DMS 273 treated with DMSO at 0.1 percent for 48 hours (cell line): Measurements from ENCODE around the gene SMYD3.
"Not testable (repeated sequence)": the region's sequence is repeated elsewhere in the genome, so short reads cannot be mapped to it uniquely, and the experiment has no call there.

Experiments
- DNase-seq: peaks from one replicate; lab custom pipeline; 2025; lab: John Stamatoyannopoulos, UW

The SMYD3 gene

DNA sequence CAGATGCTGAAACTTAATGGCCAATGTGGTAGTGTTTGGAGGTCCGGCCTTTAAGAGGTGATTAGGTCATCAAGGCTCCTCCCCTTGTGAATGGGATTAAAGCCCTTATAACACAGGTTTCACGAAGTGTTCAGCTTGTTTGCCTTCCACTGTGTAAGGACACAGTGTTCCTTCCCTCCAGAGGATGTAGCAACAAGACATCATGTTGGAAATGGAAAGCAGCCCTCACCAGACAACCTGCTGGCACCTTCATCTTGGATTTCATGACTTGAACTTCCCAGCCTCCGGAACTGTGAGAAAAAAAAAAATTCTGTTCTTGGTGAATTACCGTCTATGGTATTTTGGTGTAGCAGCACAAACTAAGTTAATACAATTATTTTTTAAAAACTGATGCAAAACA lies 738.5 kb downstream of the SMYD3 start:
- DNase-seq = no peak

DNA sequence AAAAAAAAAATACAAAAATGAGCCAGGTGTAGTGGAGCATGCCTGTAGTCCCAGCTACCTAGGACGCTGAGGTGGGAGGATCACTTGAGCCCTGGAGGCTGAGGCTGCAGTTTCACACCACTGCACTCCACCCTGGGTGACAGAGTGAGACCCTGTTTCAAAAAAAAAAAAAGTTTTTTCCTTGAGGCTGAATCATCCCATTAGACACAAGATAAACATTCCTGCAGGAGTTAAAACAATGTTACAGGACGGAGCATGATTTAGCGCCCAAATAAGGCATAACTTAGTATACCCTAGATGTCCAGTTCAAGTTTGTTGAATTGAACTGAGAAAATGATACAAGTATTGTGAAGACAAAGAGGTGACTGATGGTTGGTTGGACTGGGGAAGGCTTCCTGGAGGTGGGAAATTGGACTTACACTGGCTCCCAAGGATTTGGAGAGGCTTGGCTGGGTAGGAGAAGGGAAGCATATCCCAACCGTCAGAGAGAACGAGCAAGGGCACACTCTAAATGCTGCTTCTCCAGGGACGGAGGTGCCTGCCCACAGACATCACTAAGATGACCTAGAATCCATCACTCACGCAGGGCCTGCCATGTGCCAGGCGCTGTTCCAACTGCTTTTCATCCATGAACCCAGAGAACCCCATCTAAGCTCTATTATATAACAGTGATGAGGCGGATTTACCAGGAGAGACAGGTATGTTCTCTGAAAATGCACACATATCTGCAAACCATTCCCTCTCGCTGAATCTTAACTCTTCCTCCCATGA lies 741.7 kb downstream of the SMYD3 start:
- DNase-seq = no peak

DNA sequence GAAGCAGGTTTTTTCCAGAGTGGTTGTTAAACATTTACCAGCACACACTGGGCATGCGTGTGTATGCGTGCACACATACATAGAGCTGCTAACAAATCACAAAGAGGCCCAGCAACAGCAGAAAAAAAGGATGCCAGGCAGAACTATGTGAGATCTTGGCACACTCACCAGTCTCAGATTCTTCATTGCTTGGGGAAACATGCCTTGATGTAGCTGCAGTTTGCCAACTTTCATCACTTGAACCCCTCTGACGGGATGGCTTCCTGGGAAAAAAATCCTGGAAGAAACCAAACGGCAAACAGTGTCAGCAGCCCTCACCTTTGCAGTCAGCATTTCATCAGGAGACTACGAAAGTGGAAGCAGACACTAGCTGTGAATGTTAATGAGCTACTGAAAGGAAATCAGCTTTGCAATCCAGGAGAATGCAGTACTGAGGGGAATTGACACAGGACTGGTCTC lies 743.2 kb downstream of the SMYD3 start:
- no peak for DNase-seq

DNA sequence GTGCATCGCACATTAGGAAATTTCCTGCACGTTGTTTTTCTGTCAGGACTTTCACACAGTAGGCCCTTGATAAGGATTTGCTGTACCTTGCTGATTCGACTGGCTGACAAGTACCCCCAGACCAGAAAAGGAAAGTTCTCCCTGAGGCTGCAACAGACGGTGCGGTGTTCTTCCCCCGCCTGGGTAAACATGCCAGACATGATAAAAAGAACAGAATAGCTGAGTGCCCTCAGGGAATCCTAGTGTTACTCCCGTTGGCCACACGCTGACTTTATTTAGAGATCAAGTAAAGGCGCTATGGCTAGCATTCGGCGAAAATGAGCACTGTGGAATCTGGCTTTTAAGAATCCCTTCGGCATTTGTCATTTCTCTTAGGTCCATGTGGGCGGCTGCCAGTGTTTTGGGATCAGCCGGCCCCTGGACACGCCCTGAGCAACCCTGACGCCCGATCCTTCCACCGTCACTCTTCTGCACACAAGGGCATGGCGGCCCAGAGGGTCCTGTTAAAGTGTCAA lies 744.6 kb downstream of the SMYD3 start:
- no peak for DNase-seq

DNA sequence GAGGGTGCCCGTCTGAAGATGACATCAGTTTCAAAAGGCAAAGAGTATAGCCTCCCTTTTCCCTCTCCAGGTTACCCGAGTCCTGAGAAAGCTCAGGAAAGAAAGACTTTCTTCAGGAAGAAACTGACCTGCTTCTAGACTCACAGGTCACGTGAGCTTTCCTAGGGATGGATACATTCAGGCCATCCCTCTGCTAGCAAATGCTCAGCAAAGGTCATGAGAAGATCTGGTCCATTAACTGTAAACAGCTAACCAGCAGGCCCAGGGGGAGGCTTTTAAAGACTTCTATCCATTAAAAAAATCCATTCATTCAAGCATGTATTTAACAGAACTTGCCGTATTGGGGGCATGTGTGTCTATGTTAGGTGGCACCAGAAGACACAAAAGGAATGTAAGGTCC lies 746.8 kb downstream of the SMYD3 start:
- no peak for DNase-seq

DNA sequence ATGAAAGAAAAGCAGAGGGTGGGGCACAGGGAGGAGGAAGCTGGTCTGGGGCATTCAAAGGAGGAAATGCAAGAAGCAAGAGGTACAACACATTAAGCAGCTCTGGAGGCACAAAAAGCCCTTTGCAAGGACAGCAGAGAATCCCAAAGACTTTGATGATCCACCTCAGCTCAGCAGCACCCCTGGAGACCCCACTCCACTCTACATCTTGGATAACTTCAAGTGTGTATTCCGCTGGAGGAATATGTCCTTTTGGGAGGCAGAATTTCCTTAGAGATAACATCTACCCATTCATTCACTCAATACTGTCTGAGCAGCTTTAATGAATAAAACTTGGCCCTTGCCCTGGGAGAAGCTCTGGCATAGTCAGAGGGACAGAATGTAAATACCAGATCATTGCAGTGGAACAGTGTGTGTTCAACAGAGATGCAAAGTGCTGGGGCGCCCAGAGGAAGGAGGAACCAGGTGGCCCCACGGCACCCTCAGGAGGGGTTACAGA lies 752.6 kb downstream of the SMYD3 start:
- no peak for DNase-seq

DNA sequence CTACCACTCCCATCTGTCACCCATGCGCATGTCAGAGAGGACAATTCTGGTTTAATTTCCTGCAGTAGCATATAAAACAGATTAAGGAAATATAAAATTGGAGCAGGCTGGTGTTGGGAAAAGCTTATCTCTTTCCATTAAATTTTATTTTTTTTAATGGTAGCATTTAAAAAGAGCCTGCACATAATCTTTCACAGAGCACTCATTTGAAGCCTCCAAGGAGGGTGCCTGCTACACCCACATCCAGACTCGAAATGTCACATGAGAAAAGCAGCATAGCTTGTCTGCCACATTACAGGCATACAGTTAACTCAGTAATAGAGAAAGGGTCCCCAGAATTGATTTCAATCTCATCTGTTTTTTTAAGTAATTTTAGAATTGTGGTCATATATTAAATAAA lies 753.3 kb downstream of the SMYD3 start:
- no peak for DNase-seq

DNA sequence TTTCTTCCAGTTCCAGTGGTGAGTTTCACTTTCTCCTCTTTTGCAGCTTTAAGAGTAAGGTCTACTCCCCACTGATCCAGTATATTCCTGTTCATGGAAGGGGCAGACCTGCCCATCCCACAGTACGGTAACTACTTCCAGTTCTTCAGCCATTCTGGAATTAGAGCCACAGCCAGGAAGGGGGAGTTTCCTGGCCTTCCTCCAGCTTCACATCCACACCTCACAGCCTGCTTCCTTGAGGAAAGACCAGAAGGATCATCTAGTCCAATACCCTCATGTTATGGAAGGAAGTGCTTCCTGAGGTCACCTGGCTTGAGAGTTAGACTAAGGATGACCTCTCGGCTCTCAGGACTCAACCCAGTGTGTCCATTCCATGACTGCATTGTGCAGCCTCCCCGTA lies 754.5 kb downstream of the SMYD3 start:
- no peak for DNase-seq

DNA sequence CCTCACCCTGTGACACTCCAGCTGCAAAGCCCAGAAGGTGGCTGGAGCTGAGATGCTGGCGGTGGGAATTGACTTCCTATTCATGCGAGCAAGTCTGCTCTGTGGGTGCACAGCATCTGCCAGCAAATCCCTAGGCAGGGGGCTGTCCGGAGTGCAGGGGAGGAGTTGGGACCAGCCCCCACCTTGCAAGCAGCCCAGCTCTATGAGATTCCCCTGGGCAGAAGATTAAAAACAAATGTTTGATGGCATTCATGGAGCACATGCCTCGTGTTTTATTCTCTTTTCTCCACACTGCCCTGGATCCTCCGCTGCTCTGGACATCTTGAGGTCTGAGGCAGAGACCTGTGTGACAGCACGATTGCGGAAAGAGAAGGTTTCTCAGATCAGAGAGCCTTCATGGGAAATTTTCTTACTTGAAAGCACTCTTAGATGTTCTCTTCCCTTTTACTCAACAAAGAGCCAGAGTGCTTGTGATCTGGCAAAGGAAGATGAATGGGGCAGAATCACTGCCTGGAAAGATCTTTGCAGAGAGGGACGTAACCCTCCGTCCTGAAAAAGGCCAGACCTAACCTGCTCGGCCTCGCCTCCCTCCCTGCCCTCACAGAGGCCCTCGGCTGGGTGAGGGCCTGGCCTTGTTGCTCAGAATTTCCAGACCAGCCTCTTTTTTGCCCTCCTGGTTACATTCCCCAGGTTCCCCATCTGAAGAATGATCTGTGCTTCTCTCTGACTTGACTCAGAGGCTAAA lies 755.2 kb downstream of the SMYD3 start:
- no peak for DNase-seq

DNA sequence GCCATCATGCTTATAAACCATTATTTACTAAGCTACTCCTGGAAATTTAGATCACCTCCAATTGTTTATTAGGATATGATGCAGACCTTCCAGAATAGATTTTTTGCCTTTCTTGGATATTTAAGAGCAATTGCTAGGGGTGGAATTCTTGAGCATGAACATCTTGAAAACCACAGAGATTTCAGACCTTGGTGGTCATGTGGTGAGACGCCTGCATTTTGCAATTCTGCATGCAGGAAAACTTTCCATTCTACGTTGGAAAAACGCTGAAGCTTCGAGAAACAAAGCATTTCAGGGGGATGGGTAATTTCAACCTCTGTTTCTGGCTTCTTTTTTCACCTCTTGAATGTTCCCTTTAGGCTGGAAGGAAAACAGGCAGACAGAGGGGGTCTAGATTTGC lies 756.0 kb downstream of the SMYD3 start:
- DNase-seq = no peak

DNA sequence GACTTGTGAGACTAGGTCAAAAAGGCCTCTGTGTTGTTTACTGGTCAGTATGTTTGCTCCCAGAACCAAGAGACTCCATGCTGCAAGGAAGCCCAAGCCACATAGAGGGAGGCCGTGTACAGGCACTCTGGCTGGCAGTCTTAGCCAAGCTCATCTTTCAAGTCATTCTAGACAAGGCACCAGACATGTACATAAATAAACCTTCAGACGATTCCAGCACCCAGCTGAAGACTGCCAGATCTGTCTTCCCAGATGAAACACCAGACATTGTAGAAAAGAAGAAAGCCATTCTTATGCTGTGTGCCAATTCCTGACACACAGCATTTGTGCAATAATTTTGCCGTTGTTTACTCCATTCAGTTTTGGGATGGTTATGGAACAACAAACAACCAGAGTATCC lies 756.8 kb downstream of the SMYD3 start:
- no peak for DNase-seq

DNA sequence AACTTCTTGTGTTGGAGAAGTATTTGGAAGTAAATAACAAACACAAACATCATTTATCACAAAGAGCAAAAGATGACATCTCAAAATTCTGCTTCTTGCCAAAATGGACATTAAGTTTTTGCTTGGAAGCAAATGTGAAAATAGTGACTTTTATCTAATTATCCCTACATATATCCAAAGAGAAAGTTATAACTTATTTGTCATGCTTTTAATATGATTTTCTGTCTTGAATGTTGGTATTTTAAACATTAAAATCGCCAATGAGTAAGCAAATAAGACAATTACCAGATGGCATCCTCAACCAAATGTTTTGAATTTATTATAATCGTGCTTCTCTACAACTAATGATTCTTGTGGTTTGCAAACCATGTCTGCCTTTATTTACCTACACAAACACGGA lies 758.0 kb downstream of the SMYD3 start:
- DNase-seq = no peak

DNA sequence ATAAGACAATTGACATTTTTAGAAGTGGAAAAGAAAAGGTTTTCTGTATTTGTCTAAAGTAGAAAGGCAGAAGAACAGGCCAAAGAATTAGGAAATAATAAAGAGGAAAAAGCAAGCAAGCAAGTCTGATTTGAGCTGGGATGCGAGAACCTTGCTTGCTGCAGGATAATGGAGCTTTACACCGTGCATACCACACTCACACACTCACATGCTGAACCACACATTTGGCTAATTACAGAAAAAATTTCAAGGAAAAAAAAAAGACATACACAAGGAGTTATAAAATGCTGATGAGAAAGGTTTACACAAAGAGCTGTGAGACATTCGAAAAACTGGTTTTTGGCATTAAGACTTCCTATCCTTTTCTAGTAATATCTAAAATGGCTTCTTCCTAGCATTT lies 758.4 kb downstream of the SMYD3 start:
- no peak for DNase-seq

DNA sequence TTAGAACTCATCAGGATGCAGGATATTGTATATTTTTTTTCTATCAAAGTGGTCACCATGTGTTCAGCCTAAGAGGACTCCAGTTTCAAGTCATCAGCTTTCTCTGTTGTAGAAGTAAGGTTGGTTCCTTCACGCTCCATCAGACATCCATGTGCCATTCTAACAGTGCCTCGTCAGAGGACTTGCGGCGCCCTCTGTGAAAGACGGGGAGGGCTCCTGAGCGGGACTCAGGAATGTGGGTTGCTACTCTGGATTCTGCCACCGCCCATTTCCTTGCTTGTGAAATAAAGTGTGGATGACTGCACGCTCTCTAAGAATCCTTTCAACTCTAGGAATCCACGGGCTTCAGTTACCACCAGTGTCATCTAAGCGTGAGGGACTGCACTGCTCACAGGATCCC lies 758.8 kb downstream of the SMYD3 start:
- DNase-seq = no peak

DNA sequence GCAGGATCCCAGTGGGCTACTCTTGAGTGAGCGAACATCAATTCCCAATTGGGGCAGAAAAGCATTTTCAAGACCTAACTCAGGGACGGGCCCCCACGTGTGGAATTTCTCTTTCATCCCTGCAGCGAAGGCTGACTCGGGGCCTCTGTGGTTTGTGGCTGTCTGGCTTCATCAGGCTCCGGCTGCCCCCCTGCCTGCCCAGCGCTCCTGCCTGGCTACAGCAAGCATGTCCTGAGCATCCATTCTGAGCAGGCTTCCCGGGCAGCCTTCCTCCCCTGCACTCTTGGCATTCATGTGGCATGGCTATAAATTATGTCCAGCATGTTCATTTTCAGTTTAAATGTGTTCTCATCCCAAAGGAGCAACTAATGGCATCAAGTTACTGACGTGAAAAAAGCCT lies 764.2 kb downstream of the SMYD3 start:
- DNase-seq = no peak

DNA sequence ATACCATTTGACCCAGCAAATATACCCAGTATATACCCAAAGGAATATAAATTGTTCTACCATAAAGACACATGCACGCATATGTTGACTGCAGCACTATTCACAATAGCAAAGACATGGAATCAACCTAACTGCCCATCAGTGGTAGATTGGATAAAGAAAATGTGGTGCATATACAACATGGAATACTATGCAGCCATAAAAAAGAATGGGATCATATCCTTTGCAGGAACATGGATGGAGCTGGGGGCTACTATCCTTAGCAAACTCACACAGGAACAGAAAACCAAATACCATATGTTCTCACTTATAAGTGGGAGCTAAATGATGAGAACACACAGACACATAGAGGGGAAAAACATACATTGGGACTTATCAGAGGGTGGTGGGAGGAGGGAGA lies 766.7 kb downstream of the SMYD3 start:
- DNase-seq = not testable (repeated sequence)

DNA sequence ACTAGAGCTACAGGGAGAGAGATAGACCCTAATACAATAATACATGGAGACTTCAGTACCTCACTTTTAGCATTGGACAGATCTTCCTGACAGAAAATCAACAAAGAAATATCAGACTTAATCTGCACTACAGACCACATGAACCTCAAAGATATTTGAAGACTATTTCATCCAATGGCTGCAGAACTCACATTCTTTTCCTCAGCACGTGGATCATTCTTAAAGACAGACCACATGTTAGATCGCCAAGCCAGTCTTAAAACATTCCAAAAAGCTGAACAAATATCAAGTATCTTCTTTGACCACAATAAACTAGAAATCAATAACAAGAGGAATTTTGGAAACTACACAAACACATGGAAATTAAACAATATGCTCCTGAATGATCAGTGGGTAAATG lies 776.3 kb downstream of the SMYD3 start:
- no peak for DNase-seq

DNA sequence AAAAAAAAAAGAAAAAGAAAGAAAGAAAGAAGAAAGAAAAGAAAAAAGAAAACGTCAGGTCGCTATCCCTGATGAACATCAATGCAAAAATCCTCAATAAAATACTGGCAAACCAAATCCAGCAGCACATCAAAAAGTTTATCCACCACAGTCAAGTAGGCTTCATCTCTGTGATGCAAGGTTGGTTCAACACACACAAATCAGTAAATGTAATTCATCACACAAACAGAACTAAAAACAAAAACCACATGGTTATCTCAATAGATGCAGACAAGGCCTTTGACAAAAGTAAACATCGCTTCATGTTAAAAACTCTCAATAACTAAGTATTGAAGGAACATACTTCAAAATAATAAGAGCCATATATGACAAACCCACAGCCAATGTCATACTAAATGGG lies 779.0 kb downstream of the SMYD3 start:
- not testable (repeated sequence) for DNase-seq

DNA sequence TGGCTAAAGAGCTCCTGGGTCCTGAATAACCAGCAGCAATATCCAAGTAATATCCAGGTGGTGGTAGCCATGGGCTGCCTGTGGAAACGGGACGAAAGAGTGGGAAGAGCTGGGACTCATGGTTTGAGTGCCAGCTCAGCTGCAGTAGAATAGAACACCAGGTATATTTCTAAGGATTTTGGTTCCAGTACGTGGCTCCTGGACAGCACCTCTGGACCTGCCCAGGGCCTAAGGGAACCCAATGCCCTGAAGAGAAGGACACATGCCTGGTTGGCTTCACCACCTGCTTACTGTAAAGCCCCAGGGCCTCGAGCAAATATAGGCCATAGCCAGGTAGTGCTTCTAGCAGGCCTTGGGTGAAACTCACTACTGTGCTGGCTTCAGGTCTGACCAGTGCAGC lies 785.6 kb downstream of the SMYD3 start:
- no peak for DNase-seq

DNA sequence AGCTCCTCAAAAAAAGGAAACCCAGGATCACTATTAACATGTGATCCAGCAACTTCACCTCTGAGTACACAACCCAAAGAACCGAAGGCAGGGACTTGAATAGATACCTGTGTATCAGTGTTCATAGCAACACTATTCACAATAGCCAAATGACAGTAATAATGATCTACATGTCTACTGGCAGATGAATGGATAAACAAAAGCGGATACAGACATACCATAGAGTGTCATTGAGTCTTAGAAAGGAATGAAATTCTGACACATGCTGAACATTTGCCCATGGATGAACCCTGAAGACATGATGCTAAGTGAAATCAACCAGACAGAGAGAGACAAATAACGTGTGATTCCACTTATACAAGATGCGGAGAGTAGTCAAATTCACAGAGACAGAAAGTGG lies 788.1 kb downstream of the SMYD3 start:
- no peak for DNase-seq

DNA sequence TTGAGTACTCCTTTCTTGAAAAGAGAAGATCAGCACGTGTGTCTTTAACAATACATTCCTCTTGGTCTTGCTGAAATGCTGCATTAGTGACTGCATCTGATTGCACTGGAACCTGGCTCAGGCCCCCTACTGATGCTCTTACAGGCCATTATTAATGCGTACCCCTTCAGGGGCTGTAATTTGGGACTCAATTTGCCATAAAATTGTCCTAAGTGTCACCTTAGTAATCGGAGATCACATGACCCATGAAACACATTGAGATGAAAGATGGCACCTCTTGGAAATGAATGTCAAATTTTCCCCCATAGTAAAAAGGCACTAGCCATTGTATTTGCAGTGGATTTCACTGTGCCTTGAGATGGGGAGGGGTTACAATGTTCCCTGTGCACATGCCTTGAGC lies 789.0 kb downstream of the SMYD3 start:
- DNase-seq = no peak

DNA sequence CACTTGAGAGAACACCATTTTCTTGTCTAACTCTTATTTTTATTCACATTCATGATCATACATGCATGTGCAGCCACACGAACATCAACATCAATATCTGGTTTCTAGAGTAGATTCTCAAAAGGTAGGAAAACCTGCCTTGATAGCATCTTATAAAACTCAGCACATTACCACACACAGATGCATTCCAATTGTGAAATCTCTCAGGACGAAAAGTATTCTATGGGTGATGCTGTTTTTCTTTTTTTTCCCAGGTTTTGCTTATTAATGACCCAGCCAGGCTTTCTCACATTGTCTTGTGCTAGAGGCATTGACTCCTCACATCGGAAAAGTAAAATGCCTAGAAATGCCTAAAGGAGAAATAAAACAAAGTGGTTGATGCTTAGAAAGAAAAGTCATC lies 789.5 kb downstream of the SMYD3 start:
- no peak for DNase-seq

DNA sequence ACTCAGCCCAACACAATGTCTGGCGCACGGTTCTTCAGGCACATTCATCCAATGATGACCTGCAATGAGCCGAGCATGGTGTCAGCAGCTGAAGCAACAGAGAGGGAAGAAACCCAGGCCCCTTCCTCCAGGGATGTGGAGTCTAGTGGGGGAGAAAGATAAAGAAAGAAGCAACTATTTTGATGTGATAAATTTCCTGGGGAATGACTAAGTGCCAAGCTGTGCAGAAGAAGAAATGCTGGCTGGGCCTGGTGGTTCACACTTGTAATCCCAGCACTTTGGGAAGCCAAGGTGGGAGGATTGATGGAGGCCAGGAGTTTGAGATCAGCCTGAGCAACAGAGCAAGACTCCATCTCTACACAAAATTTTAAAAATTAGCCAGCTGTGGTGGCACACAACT lies 790.5 kb downstream of the SMYD3 start:
- DNase-seq = no peak
